Naive thymus-derived CD4-positive, alpha-beta T cell (primary cell): Measurements from ENCODE around the gene STUM. TPM values are rescaled to one million over a fixed set of nuclear protein-coding genes. Genes with fewer than 3 reads are reported as not detected.

Experiments used
- ATAC-seq: fragments of 150-1000 bp; cut with Tn5 transposase; 2 replicates; pipeline ENCODE4 v1.10.0; 2021; ENCODE audit warnings: mild to moderate bottlenecking, moderate library complexity
- CTCF ChIA-PET: fragments of 350-600 bp; sonication (Branson Sonifier 250); formaldehyde crosslinking; loops from one replicate; lab custom pipeline; 2021; ENCODE audit warnings: antibody characterized with exemption; lab: Charles Lee
- POLR2A ChIA-PET: fragments of 350-600 bp; sonication (Branson Sonifier 250); formaldehyde crosslinking; loops from one replicate; lab custom pipeline; 2021; ENCODE audit warnings: antibody characterized with exemption, inconsistent platforms; lab: Charles Lee
- DNase-seq, 9 donors: peaks; one replicate each; pipeline versions ENCODE4 v3.0.0 to v3.0.0-alpha.2; 2020 to 2022; ENCODE audit warnings: mixed read lengths in 1 of 9
- H3K27ac ChIP-seq: one replicate; pipeline ENCODE4 v1.7.0; 2013; ENCODE audit warnings: mild to moderate bottlenecking, low read depth, low read length, moderate library complexity
- H3K27me3 ChIP-seq, 2 donors: one replicate each; pipeline ENCODE4 v1.7.0; 2013; ENCODE audit warnings: low read length in 2 of 2, mild to moderate bottlenecking in 2 of 2, moderate library complexity in 2 of 2; ENCODE audit not compliant: control insufficient read depth in 2 of 2, insufficient read depth in 2 of 2
- H3K36me3 ChIP-seq, 3 experiments: 1 replicate in 2 of 3; 2 replicates in 1 of 3; pipeline ENCODE4 v1.7.0; 2013; ENCODE audit warnings: low read length in 3 of 3, mild to moderate bottlenecking in 3 of 3, moderate library complexity in 1 of 3; ENCODE audit not compliant: insufficient read depth in 3 of 3, control insufficient read depth in 2 of 3
- H3K4me1 ChIP-seq, 2 donors: one replicate each; pipeline ENCODE4 v1.7.0; 2013; ENCODE audit warnings: low read length in 2 of 2, mild to moderate bottlenecking in 2 of 2, moderate library complexity in 1 of 2; ENCODE audit not compliant: control insufficient read depth in 2 of 2, insufficient read depth in 2 of 2
- H3K4me3 ChIP-seq: 2 replicates; pipeline ENCODE4 v1.7.0; 2013; ENCODE audit warnings: mild to moderate bottlenecking, low read length
- H3K9me3 ChIP-seq, 3 experiments: 1 replicate in 2 of 3; 2 replicates in 1 of 3; pipeline ENCODE4 v1.7.0; 2013; ENCODE audit warnings: low read length in 3 of 3; ENCODE audit not compliant: control insufficient read depth in 2 of 3
- H3K27ac Mint-ChIP-seq, 9 donors: one replicate each; pipeline ENCODE4 v1.8.0; 2020 to 2022; ENCODE audit warnings: mixed read lengths in 9 of 9, mild to moderate bottlenecking in 8 of 9, moderate library complexity in 5 of 9, inconsistent platforms in 2 of 9
- H3K27me3 Mint-ChIP-seq, 5 donors: one replicate each; pipeline ENCODE4 v1.8.0; 2021 to 2022; ENCODE audit warnings: mixed read lengths in 5 of 5, mild to moderate bottlenecking in 1 of 5
- H3K36me3 Mint-ChIP-seq, 5 donors: one replicate each; pipeline ENCODE4 v1.8.0; 2020 to 2022; ENCODE audit warnings: mixed read lengths in 5 of 5, mild to moderate bottlenecking in 3 of 5, inconsistent platforms in 1 of 5
- H3K4me1 Mint-ChIP-seq, 7 donors: one replicate each; pipeline ENCODE4 v1.8.0; 2020 to 2022; ENCODE audit warnings: mixed read lengths in 7 of 7, mild to moderate bottlenecking in 3 of 7, inconsistent platforms in 1 of 7
- H3K4me3 Mint-ChIP-seq, 10 donors: one replicate each; pipeline ENCODE4 v1.8.0; 2020 to 2022; ENCODE audit warnings: mild to moderate bottlenecking in 10 of 10, mixed read lengths in 10 of 10, moderate library complexity in 6 of 10, inconsistent platforms in 2 of 10
- H3K9me3 Mint-ChIP-seq, 11 donors: one replicate each; pipeline ENCODE4 v1.8.0; 2020 to 2022; ENCODE audit warnings: mixed read lengths in 11 of 11, mild to moderate bottlenecking in 4 of 11, inconsistent platforms in 1 of 11, moderate library complexity in 1 of 11
- intact Hi-C, 2 donors: fragments of 100-400 bp; cut with micrococcal nuclease; formaldehyde crosslinking; loops; one replicate each; pipeline ENCODE4 v1.15.1; 2023
- polyA plus RNA-seq, 2 donors: library from polyadenylated mRNA; unstranded; fragments of 300-500 nt; fragmentation: Illumina TruSeq; gene quantifications; one replicate each; pipeline ENCODE4 v1.2.3, GENCODE V29; 2021
- total RNA-seq, 6 experiments: library from RNA in 5 of 6; stranded (reverse) in 5 of 6; gene quantifications; 1 replicate in 5 of 6; 2 replicates in 1 of 6; pipeline ENCODE4 v1.2.3 and lab custom pipeline; 2021 to 2026

Gene STUM
- total and polyA plus RNA-seq, 7 experiments from 2014 or later: not detected

GRCh38 chr1:226524547-226524946 is 24.0 kb upstream of the STUM start:
- no peaks in the 10 kb centered on the region for H3K4me1 ChIP-seq
- no peaks in the 10 kb centered on the region for H3K4me1 Mint-ChIP-seq
- no peaks in the 10 kb centered on the region for H3K36me3 ChIP-seq
- peaks cover 0 to 6% (median 0%) of the 10 kb centered on the region in 5 donors for H3K36me3 Mint-ChIP-seq
- no peak overlapping the region for H3K27ac Mint-ChIP-seq
- CTCF ChIA-PET: no interaction called here
- H3K4me3 Mint-ChIP-seq: no peak overlapping the region
- DNase-seq (no peak), ATAC-seq (no peak)
- no peaks in the 10 kb centered on the region for H3K27me3 ChIP-seq
- no peak overlapping the region for H3K4me3 ChIP-seq
- POLR2A ChIA-PET: no interaction called here
- H3K27me3 Mint-ChIP-seq: peaks cover 0 to 9% (median 8%) of the 10 kb centered on the region in 5 donors
- no peak overlapping the region for H3K27ac ChIP-seq
- intact Hi-C loops: no loop called here
- no peaks in the 10 kb centered on the region for H3K9me3 ChIP-seq
- peaks cover 0 to 5% (median 0%) of the 10 kb centered on the region in 11 donors for H3K9me3 Mint-ChIP-seq

- no peaks in the 10 kb centered on the region for H3K4me1 Mint-ChIP-seq
- no peak overlapping the region for H3K27ac Mint-ChIP-seq
- no peak overlapping the region for H3K4me3 Mint-ChIP-seq
- Histone ChIP-seq H3K9me3 (no peaks in the 10 kb centered on the region), H3K36me3 (no peaks in the 10 kb centered on the region), H3K27me3 (no peaks in the 10 kb centered on the region), H3K4me3 (no peak overlapping the region), H3K4me1 (no peaks in the 10 kb centered on the region), H3K27ac (no peak overlapping the region)
- CTCF ChIA-PET: no interaction called here
- H3K9me3 Mint-ChIP-seq: peaks cover 0 to 5% (median 0%) of the 10 kb centered on the region in 11 donors
- intact Hi-C loops: no loop called here
- peaks cover 0 to 6% (median 0%) of the 10 kb centered on the region in 5 donors for H3K36me3 Mint-ChIP-seq
- no peak for ATAC-seq
- H3K27me3 Mint-ChIP-seq: peaks cover 0 to 11% (median 8%) of the 10 kb centered on the region in 5 donors
- DNase-seq: no peak
- POLR2A ChIA-PET: no interaction called here
These were observed 22.8 kb upstream of the STUM start for GRCh38 chr1:226525750-226526149.

- Mint-ChIP-seq H3K9me3 (peaks cover 0 to 5% (median 0%) of the 10 kb centered on the region in 11 donors), H3K27ac (no peak overlapping the region), H3K27me3 (peaks cover 4 to 17% (median 17%) of the 10 kb centered on the region in 5 donors), H3K36me3 (peaks cover 0 to 6% (median 0%) of the 10 kb centered on the region in 5 donors), H3K4me1 (no peaks in the 10 kb centered on the region), H3K4me3 (no peak overlapping the region)
- ATAC-seq (no peak), DNase-seq (no peak)
- Histone ChIP-seq H3K27ac (no peak overlapping the region), H3K36me3 (no peaks in the 10 kb centered on the region), H3K4me1 (no peaks in the 10 kb centered on the region), H3K4me3 (no peak overlapping the region), H3K9me3 (no peaks in the 10 kb centered on the region), H3K27me3 (no peaks in the 10 kb centered on the region)
- ChIA-PET POLR2A (no interaction called here), CTCF (no interaction called here)
- intact Hi-C loops: no loop called here
These were observed 21.6 kb upstream of the STUM start for GRCh38 chr1:226526801-226527595.

- Mint-ChIP-seq H3K9me3 (no peaks in the 10 kb centered on the region), H3K27me3 (peaks cover 4 to 19% (median 12%) of the 10 kb centered on the region in 5 donors), H3K4me3 (no peak overlapping the region), H3K27ac (no peak overlapping the region), H3K36me3 (no peaks in the 10 kb centered on the region), H3K4me1 (no peaks in the 10 kb centered on the region)
- DNase-seq (no peak), ATAC-seq (no peak)
- Histone ChIP-seq H3K36me3 (no peaks in the 10 kb centered on the region), H3K9me3 (no peaks in the 10 kb centered on the region), H3K27me3 (no peaks in the 10 kb centered on the region), H3K4me1 (no peaks in the 10 kb centered on the region), H3K27ac (no peak overlapping the region), H3K4me3 (no peak overlapping the region)
- POLR2A ChIA-PET: no interaction called here
- intact Hi-C loops: no loop called here
- CTCF ChIA-PET: no interaction called here
These were observed 18.7 kb upstream of the STUM start for GRCh38 chr1:226529891-226530290.

- Mint-ChIP-seq H3K27me3 (peaks cover 4 to 19% (median 8%) of the 10 kb centered on the region in 5 donors), H3K27ac (no peak overlapping the region), H3K36me3 (no peaks in the 10 kb centered on the region), H3K4me3 (no peak overlapping the region), H3K9me3 (no peaks in the 10 kb centered on the region), H3K4me1 (no peaks in the 10 kb centered on the region)
- no peak for DNase-seq
- intact Hi-C loops: no loop called here
- no peaks in the 10 kb centered on the region for H3K27me3 ChIP-seq
- H3K36me3 ChIP-seq: no peaks in the 10 kb centered on the region
- H3K27ac ChIP-seq: no peak overlapping the region
- no peak for ATAC-seq
- no peak overlapping the region for H3K4me3 ChIP-seq
- CTCF ChIA-PET: no interaction called here
- no peaks in the 10 kb centered on the region for H3K9me3 ChIP-seq
- no peaks in the 10 kb centered on the region for H3K4me1 ChIP-seq
- POLR2A ChIA-PET: no interaction called here
These were observed 18.0 kb upstream of the STUM start for GRCh38 chr1:226530591-226530990.

- Histone ChIP-seq H3K27ac (no peak overlapping the region), H3K9me3 (no peaks in the 10 kb centered on the region), H3K36me3 (no peaks in the 10 kb centered on the region), H3K4me1 (no peaks in the 10 kb centered on the region), H3K4me3 (no peak overlapping the region), H3K27me3 (no peaks in the 10 kb centered on the region)
- intact Hi-C loops: no loop called here
- Mint-ChIP-seq H3K27ac (peak overlapping the region in 1 of 9 donors; percentile 46), H3K9me3 (no peaks in the 10 kb centered on the region), H3K4me3 (no peak overlapping the region), H3K36me3 (no peaks in the 10 kb centered on the region), H3K4me1 (no peaks in the 10 kb centered on the region), H3K27me3 (peaks cover 4 to 21% (median 8%) of the 10 kb centered on the region in 5 donors)
- ChIA-PET POLR2A (no interaction called here), CTCF (no interaction called here)
- ATAC-seq: no peak
- no peak for DNase-seq
These were observed 17.0 kb upstream of the STUM start for GRCh38 chr1:226531360-226532093.
